GM13977 (cell line): Measurements from ENCODE around the gene FBXO9.

Experiments used
- DNase-seq: peaks from one replicate; pipeline ENCODE4 v3.0.0; 2012; ENCODE audit warnings: low spot score
- in situ Hi-C: fragments of 300-500 bp; cut with MboI; formaldehyde crosslinking; loops from one replicate; pipeline ENCODE4 v1.12.0; 2022; ENCODE audit warnings: low sequenced_read_pairs, low pct_unique_long_range_greater_than_20kb, mixed read lengths, inconsistent platforms; ENCODE audit not compliant: unreplicated experiment
- TF ChIP-seq, protein P1 (sequence below): IDR thresholded peaks from 2 replicates; pipeline ENCODE4 v1.5.1; 2012; ENCODE audit warnings: mild to moderate bottlenecking, control low read depth; ENCODE audit not compliant: insufficient read depth; ENCODE audit errors: extremely low read depth, missing control alignments

FBXO9 gene

DNA sequence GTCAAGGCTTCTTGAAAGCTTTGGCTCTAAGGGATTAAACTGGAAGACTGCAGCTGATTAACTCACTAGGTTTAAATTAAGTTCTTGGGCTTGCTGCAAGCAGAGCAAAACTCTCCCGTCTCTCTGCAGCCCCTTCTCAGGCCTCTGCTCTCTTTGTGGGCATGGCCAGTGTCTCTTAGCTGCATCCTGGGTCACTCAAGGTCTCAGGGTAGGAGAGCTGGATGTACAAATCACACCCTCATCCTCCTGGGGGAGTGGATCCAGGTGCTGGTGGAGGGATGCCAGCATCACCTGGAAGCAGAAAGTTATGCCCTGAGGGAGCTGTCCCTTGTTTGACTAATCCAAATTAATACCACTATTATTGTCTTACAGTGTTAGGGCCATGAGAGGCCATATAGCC, 47.7 kb downstream of the FBXO9 start:
- DNase-seq, result no peak
- TF ChIP-seq, protein P1, sequence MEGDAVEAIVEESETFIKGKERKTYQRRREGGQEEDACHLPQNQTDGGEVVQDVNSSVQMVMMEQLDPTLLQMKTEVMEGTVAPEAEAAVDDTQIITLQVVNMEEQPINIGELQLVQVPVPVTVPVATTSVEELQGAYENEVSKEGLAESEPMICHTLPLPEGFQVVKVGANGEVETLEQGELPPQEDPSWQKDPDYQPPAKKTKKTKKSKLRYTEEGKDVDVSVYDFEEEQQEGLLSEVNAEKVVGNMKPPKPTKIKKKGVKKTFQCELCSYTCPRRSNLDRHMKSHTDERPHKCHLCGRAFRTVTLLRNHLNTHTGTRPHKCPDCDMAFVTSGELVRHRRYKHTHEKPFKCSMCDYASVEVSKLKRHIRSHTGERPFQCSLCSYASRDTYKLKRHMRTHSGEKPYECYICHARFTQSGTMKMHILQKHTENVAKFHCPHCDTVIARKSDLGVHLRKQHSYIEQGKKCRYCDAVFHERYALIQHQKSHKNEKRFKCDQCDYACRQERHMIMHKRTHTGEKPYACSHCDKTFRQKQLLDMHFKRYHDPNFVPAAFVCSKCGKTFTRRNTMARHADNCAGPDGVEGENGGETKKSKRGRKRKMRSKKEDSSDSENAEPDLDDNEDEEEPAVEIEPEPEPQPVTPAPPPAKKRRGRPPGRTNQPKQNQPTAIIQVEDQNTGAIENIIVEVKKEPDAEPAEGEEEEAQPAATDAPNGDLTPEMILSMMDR, result no peak
- in situ Hi-C loops, result no loop called here

DNA sequence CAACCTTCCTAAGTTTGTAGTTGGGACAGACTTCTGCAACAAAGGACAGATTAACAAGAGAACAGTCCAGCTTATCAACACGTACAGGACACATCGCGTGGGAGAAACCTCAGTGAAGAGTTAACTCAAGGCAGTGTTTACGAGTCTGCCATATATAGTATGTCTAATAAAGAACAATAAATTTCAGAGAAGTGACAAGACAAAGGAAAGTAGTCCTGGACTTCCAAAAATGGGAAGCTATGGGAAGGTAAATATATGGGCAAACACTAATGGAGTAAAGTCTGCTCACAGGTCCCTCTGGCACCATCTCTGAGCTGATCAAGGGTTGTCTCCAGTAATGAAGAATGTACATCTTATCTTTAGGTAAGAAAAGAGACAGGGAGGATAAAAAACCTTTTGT, 48.5 kb downstream of the FBXO9 start:
- TF ChIP-seq, protein P1, result no peak
- in situ Hi-C loops, result no loop called here

DNA sequence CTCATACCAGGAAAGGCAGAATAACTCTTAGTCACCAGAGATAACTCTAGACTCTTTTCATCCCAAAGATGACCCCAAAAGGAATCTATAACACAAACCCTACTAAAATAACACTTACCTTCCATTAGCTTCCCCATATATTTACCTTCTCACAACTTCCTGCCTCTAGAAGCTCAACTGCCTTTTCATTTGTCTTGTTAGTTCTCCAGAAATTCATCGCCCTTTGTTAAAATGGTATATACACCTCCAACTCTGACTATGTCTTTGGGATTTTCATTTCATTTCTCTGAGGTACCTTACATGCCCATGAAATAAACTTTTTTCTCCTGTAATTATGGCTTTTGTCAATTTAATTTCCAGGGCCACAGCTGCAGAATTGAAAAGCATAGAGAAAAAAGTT, 49.9 kb downstream of the FBXO9 start:
- in situ Hi-C loops, result no loop called here
- DNase-seq, result no peak
- TF ChIP-seq, protein P1, result no peak

More for the DNA sequence above, 48.5 kb downstream of the FBXO9 start:
- DNase-seq, result no peak

DNA sequence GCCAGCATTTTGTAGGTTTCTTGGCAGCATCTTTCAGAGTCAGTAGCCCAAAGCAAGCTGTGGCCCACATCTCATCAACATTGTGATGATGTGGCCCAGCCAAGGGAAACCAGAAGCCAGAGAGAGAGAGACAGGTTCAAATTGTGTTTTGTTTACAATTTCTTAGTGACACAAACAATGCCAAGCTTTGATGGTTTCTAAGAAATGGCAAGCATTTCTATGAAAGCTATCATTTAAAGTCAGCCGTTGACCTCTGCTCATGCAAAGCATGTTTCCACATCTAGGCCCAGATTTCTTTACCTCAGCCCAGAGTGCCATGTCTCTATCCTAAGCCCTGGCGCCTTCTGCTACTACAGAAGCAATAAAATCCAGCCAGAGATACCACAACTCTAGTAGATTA, 50.5 kb downstream of the FBXO9 start:
- in situ Hi-C loops, result no loop called here
- TF ChIP-seq, protein P1, result no peak
- no peak for DNase-seq

DNA sequence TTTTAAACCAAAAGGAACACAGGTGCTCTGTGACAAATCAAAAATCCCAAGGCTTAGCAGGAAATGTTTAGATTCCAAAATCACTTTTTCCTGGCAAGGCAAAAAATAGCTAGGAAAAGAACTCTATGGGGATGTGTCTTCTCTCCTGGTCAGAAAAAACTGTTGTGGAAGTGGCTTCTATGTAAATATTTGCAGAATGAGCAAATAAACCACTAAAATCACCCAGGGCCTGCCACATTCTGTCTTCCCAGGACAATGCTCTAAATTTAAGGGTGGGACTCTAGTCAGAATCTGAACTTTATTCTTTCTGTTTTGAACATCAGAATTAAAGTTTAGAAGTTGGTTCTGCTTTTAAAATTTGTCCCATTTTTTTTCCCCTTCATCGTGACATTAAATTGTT, 54.1 kb downstream of the FBXO9 start:
- no peak for DNase-seq
- in situ Hi-C loops, result no loop called here
- TF ChIP-seq, protein P1, result no peak

DNA sequence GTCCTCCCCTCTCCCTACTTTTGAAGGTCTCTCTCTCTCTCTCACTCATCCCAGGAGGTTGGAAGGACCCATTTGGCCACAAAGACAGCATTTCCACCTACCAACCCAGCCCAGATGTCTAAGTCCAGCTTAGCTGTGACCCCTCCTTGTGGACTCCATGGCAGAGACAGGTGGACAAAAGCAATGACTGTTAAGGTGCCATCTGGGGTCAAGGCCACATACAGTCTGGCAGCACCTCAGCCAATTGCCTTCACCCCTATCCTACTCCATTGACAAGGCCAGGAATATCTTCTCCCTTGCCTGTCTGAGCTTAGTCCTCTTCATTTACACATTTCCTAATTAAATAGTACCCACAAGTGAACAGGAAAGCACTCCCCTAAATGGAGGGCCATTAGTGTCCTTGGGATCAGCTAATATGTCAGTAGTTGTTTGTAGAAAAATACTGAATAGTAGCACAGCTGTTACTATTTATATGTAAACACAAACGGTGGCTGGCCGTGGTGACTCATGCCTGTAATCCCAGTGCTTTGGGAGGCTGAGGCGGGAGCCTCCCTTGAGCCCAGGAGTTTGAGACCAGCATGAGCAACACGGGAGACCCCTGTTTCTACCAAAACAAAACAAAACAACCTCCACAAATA, 54.7 kb downstream of the FBXO9 start:
- in situ Hi-C loops, result no loop called here
- TF ChIP-seq, protein P1, result no peak
- no peak for DNase-seq
